GM10248 (cell line): ENCODE data around the gene LDHAL6B.

Source experiments
- CTCF ChIA-PET: fragments of 300-600 bp; sonication (Branson Sonifier 250); formaldehyde crosslinking; extraction: SDS; loops from one replicate; lab custom pipeline; 2021; ENCODE audit warnings: antibody characterized with exemption; lab: Yijun Ruan, JAX
- POLR2A ChIA-PET: fragments of 350-650 bp; sonication (Branson Sonifier 250); formaldehyde crosslinking; extraction: SDS; loops from one replicate; lab custom pipeline; 2020; ENCODE audit warnings: antibody characterized with exemption; lab: Yijun Ruan, JAX
- DNase-seq: peaks from one replicate; pipeline ENCODE4 v3.0.0; 2012; ENCODE audit errors: extremely low spot score
- CTCF ChIP-seq: IDR thresholded peaks from 2 replicates; pipeline ENCODE4 v1.5.1; 2012; ENCODE audit warnings: mild to moderate bottlenecking, low read depth; ENCODE audit errors: extremely low read depth, missing control alignments, control extremely low read depth

The LDHAL6B gene

GRCh38 chr15:59165726-59166125 lies 40.9 kb upstream of the LDHAL6B start:
- ChIA-PET CTCF (interaction anchor here (1.0 to 6.1 kb wide), 8 partner anchors 9 to 363 kb away, joined by 3 to 36 read pairs (median 4); no protein-coding TSS in a partner anchor), POLR2A (no interaction called here)
- no peak for DNase-seq
- no peak for TF ChIP-seq CTCF

GRCh38 chr15:59166166-59166565 lies 40.5 kb upstream of the LDHAL6B start:
- POLR2A ChIA-PET, result no interaction called here
- CTCF ChIA-PET, result interaction anchor here (1.0 to 6.1 kb wide), 8 partner anchors 9 to 363 kb away, joined by 3 to 36 read pairs (median 4); no protein-coding TSS in a partner anchor
- DNase-seq, result no peak
- TF ChIP-seq CTCF, result no peak

- ChIA-PET POLR2A (no interaction called here), CTCF (interaction anchor here (1.4 to 6.1 kb wide), 7 partner anchors 8 to 362 kb away, joined by 3 to 36 read pairs (median 3); no protein-coding TSS in a partner anchor)
- DNase-seq, result no peak
- TF ChIP-seq CTCF, result no peak
Observed at GRCh38 chr15:59166601-59167265, 39.9 kb upstream of the LDHAL6B start.

- DNase-seq, result no peak
- POLR2A ChIA-PET, result no interaction called here
- CTCF ChIA-PET, result interaction anchor here (0.7 kb wide), 1 partner anchor 276 kb away, joined by 3 read pairs; no protein-coding TSS in a partner anchor
- TF ChIP-seq CTCF, result no peak
Observed at GRCh38 chr15:59168536-59168935, 38.1 kb upstream of the LDHAL6B start.

- POLR2A ChIA-PET, result no interaction called here
- CTCF ChIA-PET, result interaction anchor here (0.7 to 1.9 kb wide), 6 partner anchors 7 to 331 kb away, joined by 3 to 7 read pairs (median 4); no protein-coding TSS in a partner anchor
- no peak for TF ChIP-seq CTCF
- no peak for DNase-seq
Observed at GRCh38 chr15:59169251-59169708, 37.4 kb upstream of the LDHAL6B start.

GRCh38 chr15:59170295-59171066 lies 36.2 kb upstream of the LDHAL6B start:
- ChIA-PET CTCF (interaction anchor here (1.0 to 1.9 kb wide), 6 partner anchors 8 to 331 kb away, joined by 3 to 7 read pairs (median 4); no protein-coding TSS in a partner anchor), POLR2A (no interaction called here)
- DNase-seq, result no peak
- no peak for TF ChIP-seq CTCF
